ENCODE results near the gene RAD18. TPM values are rescaled to one million over a fixed set of nuclear protein-coding genes. Genes with fewer than 3 reads are reported as not detected.
A peak's percentile ranks its signal among the peaks of the same experiment; 100 is the strongest.

The RAD18 gene
- total RNA-seq, 1 experiment from 2014 or later, result 42.0 TPM

DNA sequence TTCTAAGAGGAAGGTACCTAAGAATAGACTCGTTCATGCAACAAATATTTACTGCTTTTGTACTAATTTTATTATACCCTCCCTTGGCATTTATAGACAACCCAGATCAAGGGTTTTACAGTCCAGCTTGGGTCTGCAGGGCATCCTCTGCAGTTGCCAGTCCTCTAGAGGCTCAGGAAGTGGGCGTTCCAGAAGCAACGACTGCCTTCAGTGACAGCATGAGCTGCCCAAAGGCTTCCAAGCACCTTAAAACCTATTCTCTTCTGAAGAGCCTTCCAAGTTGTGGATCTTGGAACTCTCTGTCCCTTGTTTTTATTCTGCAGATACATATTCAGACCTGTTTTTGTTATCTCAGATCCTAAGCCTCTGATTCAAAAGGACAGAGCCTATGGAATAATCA is 95.6 kb downstream of the RAD18 start:
- no peak for DNase-seq (ENCODE audit: low read depth)

DNA sequence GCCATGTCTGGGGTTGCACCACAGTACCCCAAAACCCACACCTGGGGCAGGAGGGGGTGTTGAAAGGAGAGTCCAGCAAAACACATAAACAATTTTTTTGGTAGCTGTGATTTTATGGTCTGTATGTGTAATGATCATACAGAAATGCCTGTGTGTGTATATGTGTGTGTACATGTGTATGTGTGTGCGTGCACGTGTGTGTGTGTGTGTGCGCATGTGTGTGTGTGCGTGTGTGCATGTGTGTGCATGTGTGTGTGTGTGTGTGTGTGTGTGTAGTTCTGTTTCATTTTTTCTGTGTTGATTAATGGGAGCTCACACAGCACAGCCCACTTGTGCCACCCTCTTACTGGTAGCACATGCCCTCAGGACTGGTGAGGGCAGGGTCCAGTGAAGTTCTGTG is 97.6 kb downstream of the RAD18 start:
- no peak for DNase-seq (ENCODE audit: low read depth)

DNA sequence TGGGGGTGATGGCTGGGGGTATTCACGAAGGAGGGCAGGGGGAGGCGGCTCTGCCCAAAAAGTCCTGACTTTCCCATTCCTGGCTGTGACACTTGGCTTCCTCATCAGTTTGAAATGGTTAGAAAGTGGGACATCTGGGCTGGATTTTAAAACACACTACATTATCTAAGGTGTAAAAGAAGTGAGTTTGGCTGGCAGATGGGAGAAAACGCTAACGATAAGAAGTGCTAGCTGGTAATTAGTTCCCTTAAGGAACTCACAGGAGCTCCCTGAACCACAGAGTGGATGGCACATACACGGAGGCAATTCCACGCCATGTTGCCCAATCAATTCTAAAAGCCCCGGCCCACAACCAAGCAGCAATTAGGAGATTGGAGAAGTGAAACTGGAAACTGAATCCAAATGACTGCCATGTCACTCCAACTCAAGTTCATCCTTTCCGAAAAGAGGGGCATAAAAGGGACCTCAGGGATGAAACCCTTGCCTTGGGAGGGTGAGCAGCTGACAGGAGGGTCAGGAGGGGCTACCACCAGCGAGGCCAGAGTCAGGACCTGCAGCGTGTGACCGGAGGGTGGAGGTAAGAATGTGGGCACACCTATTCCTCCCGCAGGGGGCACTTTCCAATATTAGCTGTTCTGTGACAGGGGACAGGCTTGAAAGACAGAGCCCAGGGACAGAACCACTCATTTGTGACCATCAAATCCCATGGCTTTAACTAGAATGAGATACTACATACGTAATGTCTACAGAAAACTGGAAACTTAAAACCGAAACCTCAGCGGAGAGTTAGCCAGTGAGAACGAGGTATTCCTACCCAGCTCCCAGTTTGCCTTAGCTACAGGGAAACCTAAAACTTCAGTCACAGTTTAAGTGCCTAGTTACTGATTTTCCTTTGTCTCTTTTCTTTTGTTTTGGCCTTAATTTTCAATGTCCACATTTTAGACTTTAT is 98.6 kb downstream of the RAD18 start:
- DNase-seq (ENCODE audit: low read depth), result no peak

DNA sequence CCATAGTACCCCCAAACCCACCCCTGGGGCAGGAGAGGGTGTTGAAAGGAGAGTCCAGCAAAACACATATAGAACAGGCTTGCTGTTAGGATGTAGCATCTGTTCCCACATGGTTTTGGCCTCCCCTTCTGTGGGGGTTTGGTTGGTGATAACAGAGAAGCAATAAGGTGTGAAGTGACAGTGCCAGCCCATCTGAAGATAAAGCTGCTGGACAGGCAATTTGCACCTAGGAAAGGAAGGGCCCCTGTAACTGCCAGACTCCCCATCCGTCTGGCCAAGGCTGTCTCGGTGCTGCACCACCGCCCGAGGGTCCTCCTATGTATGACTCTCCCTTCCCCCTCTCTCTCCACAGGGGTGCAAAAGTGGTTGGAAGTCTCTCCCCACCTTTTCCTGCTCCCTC is 99.4 kb downstream of the RAD18 start:
- no peak for DNase-seq (ENCODE audit: low read depth)

DNA sequence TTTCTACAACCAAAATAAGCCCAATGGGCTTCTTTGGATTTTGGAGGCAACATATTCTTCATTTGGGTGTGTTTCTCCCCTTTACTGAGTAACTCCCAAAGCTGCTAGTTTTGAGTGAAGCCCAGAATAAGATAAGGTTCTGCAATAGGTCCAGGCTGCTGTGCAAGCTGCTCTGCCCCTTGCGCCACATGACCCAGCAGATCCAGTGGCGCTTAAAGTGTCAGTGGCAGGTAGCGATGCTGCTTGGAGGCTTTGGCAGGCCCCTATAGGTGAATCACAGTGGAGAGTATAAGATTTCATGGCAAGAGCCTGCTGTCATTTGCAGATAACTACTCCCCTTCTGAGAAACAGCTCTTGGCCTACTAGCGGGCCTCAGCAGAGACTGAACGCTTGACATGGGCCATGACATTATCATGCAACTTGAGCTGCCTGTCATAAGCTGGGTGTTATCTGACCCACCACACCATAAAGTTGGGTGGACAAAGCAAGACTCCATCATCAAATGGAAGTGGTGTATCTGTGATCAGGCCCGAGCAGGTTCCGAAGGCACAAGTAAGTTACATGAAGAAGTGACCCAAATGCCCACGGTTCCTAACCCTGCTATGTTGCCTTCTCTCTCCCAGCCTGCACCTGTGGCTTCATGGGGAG is 105.4 kb downstream of the RAD18 start:
- DNase-seq (ENCODE audit: low read depth), result no peak

DNA sequence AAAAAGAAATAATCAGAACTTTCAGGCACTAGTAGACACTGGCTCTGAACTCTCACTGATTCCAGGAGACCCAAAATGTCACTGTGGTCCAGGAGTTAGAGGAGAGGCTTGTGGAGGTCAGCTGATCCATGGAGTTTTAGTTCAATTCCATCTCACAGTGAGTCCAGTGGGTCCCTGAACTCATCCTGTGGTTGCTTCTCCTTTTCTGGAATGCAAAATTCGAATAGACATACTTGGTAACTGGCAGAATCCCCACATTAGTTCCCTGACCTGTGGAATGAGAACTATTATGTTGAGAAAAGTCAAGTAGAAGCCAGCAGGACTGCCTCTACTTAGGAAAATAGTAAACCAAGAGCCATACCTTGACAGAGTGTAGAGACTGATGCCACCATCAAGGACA is 106.6 kb downstream of the RAD18 start:
- no peak for DNase-seq (ENCODE audit: low read depth)

DNA sequence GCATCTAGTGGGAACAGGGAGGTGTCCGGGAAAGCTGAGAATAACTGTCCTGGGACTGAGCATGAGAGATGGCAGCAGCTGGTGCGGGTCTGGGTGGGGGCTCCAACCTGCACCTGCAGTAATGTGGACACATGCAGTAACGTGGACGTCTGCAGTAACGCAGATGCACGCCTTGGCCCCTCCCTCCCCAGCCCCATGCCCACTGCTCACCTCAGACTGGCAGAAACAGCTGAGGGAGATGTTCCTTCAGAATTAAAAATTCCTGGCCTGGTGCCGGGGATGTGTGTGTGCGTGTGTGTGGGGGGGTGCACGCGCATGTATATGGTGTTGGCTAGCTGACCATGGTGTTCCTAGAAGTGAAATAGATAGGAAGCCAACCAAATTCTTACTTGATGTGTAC is 107.2 kb downstream of the RAD18 start:
- DNase-seq (ENCODE audit: low read depth), result no peak

DNA sequence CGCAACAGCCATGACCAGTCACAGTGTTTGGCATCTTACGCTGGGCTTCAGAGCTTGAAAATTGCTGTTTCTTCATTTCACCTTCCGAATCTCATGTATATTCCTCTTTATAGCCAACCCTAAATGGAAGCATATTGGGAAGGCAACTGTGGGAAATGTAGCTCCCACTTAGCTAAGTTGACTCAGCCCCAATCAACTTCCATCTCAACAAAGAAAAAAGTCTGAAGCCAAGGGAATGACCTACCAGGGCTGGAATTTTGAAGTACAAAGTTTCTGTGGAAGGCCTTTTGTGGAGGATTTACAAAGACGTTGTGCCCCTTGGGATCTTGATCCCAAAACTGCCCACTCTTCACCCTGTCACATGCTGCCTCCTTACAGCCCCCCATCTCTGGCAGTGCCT is 108.6 kb downstream of the RAD18 start:
- no peak for DNase-seq (ENCODE audit: low read depth)

DNA sequence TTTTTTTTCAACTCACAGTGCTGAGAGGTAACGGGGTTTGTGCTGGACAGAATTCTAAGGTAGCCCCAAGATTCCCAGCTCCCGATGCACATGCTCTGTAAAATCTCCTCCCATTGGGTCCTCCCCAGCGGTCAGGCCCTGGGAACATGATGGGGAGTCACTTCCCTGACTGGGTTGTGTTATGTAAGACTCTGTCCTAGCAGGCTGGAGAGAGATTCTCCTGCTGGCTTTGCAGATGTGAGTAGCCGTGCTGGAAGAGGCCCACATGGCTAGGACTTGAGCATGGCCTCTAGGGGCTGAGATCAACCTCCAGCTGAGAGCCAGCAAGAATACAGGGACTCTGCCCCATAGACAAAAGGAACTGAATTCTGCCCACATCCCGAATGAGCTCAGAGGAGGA is 110.2 kb downstream of the RAD18 start:
- DNase-seq (ENCODE audit: low read depth), result no peak

DNA sequence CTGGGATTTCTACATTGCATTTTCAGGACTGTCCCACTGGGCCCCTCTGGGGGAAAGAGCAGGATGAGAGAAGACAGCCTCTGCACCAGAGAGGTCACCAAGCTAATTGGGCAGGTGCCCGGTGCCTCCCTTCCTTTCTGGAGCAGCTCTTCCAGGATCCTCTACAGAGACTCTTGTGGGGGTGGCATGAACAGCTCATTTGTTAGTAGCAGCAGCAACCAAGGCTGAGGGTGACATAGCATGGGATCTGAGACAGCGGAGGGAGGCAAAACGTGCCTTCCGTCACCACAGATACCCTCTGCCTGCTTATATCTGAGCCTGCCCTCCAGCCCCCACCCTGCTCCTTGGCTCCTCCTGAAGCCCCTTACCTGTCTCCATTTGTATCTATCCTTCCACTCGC is 110.8 kb downstream of the RAD18 start:
- DNase-seq (ENCODE audit: low read depth), result no peak

DNA sequence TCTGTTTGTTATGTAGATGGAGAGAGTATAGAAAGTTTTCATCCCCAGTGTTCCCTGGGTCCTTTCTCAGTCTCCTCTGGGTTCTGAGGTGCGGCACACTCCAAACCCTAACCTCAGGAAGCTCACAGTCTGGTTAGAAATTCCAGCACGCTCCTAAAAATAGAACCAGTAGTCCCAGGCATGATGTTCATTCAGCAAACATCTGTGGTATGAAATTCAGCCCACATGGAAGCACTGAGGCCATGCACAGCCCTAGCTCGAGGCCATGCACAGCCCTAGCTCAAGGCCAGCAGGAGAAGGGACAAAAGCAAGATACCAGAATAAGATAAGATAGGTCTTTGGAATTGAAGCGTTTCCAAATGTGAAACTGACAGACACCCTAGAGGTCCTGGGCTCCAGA is 111.6 kb downstream of the RAD18 start:
- DNase-seq (ENCODE audit: low read depth), result peak; percentile 65

DNA sequence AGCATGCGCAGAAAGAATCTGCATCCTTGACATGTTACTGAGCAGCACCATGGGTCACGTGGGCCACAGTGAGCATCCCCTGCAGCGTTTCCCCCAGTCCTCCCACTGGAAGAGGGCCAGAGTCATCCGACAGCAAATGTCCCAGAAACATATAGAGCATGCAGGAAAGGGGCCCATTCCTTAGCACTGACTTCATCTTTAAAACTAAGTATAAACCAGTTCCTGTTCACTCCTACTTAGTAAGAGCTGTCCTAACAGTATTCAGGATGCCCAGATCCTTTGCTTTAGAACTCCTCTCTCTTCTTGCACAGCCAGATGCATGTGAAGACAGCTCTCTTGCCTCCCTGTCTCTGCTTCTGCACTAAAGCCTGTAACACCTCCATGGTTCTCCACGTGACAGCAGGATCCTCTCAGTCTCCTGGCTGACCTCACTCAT is 114.6 kb downstream of the RAD18 start:
- DNase-seq (ENCODE audit: low read depth), result peak; percentile 77

DNA sequence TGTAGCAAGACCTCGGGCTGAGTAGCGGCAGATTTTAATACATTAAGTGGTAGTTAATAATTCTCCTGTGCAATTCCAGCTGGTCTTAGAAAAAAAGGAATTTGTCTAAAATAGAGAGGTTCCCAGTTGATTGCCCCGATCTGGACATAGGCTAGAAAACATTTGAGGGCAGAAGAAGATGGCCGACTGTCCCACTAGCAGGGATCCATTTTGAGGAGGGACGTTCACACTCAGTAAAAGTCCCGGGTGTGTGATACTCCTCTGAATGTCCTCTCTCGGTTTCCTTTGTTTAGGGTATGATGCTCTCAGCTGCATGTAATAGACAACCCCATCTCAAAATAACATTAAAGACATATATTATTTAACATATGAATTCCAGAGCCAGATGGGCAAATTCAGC is 116.0 kb downstream of the RAD18 start:
- no peak for DNase-seq (ENCODE audit: low read depth)

DNA sequence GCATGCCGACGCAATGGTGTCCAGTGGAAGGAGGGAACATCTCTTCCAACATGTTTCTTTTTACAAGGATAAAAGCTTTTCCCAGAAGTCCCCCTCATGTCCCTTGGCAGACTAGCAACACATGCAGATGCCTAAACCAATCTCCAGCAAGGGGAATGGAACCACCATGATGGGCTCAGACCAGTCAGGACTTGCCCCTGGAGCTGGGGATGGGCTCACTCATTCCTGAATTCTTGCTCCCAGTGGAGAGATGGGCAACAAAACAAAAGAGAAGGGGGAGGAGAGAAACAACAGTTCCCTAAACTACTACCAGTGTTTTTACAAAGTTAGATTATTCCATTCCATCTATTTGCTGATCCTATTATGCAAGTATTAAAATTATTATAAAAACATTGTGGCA is 117.1 kb downstream of the RAD18 start:
- no peak for DNase-seq (ENCODE audit: low read depth)

DNA sequence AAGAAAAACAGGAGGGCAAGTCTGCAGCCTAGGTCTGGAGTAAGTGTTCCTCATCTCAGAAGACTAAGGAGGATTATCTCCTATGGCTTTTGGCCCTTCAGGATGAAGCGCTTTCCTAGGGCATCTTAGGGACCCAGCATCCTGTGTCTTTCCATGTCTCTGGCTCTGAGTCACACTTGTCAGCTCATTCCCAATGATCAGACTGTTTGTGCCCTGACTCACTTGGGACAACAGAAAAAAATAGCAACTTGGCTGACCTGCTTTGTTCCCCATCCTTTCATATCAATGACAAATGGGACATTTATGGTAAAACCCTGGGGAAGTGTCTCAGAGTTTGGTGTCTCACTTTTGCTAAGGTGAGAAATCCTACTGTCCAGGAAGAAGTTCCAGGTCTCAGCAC is 117.6 kb downstream of the RAD18 start:
- DNase-seq (ENCODE audit: low read depth), result peak; percentile 88

DNA sequence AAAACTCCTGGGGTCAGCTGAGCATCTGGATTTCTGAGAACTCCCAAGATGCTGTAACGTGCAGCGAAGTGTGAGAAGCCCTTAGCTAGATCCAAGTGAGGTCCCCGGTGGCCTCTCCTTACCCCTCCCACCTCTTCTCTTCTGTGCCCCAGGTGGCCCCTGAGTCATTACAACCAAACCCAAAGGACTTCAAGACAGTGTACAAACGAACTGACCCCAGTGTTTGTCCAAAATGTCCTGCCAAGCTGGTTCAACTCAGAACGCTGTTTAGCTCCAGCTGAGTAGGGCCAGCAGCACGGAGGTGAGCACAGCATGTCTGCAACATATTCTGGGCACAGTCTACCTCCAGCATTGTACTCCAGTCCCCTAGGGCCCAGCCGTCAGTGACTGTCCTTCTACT is 119.9 kb downstream of the RAD18 start:
- no peak for DNase-seq (ENCODE audit: low read depth)

DNA sequence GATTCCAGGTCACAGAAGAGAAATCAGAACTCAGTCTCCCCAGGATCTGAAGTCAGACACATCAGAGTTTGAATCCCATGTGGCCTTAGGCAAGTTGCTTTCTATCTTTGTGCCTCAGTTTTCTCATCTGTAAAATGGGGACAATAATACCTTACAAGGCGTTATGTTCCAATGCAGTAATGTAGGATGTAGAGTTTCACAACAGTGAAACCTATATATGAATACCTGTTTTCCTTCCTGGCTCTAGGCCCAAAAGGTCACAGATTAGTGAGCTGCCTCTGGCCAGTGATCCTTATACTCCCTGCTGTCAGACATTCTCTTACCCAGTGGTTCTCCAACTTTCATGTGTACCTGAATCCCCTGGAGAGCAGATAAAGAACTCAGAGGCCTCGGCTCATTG is 121.0 kb downstream of the RAD18 start:
- no peak for DNase-seq (ENCODE audit: low read depth)

DNA sequence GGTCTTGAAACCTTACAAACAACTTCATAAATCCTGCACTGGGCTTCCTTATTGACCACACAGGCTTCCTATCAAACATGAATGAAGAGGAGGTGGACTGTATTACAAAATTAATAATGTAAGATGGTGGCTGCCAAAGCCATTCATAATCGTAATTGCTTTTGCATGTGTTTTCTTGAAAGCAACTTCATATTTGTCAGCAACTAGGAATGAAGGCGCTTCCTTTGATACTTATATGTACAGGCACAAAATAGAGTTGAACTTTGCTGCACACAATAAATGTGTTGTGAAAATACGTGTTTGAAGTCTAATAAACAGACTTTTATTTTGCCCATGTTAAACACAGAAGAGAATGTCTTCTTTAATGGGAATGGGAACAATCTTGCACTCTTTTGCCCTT is 121.8 kb downstream of the RAD18 start:
- no peak for DNase-seq (ENCODE audit: low read depth)

DNA sequence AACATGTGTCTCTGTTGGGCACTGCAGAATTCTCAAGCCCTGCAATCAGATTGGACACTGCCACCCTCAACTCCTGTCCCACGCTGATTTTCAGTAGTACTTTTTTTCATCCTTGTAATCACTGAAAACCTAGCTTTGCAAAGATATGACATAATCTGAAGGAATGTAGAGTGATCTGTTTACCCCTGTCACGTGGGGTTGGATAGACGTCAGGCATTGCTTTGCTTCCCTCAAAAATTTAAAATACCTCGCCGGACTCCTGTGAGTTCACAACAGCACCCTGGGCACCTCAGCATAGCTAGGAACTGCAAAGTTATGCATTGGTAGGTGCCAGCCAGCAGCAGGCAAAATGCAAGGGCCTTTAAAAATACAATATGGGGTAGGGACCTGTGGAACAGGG is 122.7 kb downstream of the RAD18 start:
- peak; percentile 15 for DNase-seq (ENCODE audit: low read depth)

DNA sequence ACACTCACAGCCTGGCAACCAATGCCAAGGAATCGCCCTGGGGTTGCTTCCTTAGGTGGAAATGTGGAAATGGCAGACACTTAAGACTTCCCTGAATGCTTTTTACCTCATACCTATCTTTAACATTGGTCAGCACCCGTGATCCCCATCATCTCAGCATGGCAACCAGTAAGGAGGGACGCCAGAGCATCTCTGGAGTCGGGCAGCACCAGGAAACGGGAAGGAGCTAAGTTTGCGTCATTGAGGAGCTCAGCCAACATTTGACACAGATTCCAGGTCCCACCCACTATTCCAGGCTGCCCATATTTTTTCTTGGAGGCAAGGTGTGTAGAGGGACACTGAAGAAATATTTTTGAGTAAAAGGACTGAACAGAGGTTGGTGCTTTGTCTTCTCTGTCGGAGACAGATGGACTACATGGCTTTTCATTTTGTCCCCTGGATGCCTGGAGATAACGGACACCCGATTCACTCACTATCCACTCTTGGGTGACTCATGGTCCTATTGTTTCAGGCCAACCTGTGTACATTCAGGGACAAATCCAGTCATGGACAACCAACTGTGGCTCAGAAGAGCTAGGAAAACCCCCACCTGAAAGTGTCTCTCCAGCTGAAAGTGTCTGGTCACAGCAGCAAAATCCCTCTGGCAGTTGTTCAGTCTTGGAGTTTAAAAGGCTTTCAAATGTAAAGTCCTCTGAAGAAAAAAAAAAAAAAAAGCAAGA is 123.5 kb downstream of the RAD18 start:
- DNase-seq (ENCODE audit: low read depth), result no peak

DNA sequence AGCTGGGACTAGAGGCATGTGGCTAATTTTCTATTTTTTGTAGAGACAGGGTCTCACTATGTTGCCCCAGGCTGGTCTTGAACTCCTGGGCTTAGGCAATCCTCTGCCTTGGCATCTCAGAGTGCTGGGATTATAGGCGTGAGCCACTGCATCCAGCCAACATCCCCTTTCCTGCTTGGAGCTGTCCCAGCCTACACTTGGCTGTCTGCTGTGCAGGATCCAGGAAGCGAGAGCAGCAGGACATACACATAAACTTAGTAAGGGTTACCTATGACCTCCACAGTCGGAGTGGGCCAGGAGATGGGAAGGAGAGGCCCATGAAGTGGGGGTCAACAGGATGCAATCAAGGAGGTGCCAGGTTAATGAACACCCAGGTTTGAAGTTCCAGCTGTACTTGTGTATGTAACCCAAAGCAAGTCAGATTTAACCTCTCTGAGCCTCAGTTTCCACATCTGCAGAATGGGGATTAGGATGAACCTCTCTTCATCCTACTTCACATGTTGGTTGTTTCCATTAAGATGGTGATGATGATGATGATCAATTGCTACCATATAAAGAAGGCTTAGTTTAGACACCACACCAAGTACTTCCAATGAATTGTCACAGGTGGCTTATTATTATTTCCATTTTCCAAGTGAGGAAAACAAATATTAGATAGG is 124.4 kb downstream of the RAD18 start:
- no peak for DNase-seq (ENCODE audit: low read depth)

DNA sequence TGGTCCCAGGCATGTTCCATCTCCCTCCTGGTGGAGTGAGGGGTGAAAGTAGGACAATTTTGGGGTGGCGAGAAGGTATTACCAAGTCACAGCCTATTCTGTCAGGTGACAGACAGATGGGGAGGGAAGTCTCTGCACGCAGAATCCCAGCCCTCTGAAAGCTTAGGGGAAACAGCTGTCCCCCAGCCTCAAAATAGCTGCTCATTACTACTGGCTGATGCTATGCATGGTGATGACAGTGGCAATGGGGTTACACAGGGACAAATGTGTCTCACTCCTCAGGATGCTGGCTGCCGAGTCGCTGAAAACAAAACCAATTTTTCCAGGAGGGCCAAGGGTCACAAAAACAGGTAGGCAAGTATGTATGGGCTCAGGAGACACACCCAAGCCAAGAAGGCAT is 125.0 kb downstream of the RAD18 start:
- no peak for DNase-seq (ENCODE audit: low read depth)
